ENCODE measurements around the gene TAF11L4.
"Not testable (repeated sequence)": the region's sequence is repeated elsewhere in the genome, so short reads cannot be mapped to it uniquely, and the experiment has no call there.

TAF11L4 gene

GRCh38 chr5:17526504-17526903, 4.9 kb downstream of the TAF11L4 start:
- H3K36me3 ChIP-seq (ENCODE audit: control insufficient read depth, insufficient read depth, low read length); H3K27me3 ChIP-seq (replicated peaks; ENCODE audit: control insufficient read depth, insufficient read depth, low read length); H3K4me3 ChIP-seq (replicated peaks; ENCODE audit: low read depth, low read length); DNase-seq (ENCODE audit: extremely low read depth, insufficient read length): not testable (repeated sequence)

- not testable (repeated sequence) for H3K4me3 ChIP-seq (replicated peaks; ENCODE audit: low read depth, low read length); H3K36me3 ChIP-seq (ENCODE audit: control insufficient read depth, insufficient read depth, low read length); DNase-seq (ENCODE audit: extremely low read depth, insufficient read length); H3K27me3 ChIP-seq (replicated peaks; ENCODE audit: control insufficient read depth, insufficient read depth, low read length)
Observed at GRCh38 chr5:17528369-17528768, 6.8 kb downstream of the TAF11L4 start, which contains the start of gene TAF11L6. TAF11L6 (plus strand) TSS chr5:17528669.

All from GM06990 (cell line).